ENCODE results near the gene RNASEH2B.

Gene RNASEH2B

DNA sequence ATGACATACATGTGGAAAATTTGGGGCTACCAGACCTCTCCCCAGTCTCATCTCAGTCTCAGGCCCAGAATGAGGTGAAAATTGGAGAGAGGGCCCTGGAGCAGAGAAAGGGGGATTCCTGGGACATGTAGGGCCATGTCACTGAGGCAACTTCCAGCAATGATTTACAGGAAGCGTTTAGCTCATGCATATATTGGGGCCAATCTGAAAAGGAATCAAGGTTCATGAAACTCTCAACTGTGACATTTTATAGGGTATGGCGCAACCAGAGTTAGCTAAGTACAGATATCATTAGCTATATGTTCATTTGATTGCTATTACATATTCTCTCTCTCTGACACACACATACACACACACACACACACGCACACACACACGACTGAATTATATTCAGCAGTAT is 86.3 kb downstream of the RNASEH2B start:
- DNase-seq (ENCODE audit: low read depth in 2 of 2): no peak

DNA sequence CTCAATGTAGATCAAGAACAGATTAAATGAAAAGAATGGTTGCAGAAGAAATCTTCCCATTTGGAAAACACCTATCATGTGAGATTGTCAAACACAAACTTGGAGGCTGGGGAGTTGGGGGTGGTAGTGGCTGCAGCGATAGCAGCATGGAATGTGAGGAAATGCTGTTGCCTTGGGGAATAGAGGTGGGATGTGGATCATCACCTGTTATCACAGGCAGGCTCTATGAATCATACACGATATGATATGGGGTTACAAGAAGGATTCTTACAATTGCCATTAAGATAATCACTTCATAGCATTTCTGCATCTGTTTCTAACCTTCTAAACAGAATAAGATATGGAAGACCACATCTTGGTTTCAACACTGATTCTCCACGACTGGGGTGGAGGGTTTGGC is 88.7 kb downstream of the RNASEH2B start:
- DNase-seq (ENCODE audit: low read depth in 2 of 2): no peak

DNA sequence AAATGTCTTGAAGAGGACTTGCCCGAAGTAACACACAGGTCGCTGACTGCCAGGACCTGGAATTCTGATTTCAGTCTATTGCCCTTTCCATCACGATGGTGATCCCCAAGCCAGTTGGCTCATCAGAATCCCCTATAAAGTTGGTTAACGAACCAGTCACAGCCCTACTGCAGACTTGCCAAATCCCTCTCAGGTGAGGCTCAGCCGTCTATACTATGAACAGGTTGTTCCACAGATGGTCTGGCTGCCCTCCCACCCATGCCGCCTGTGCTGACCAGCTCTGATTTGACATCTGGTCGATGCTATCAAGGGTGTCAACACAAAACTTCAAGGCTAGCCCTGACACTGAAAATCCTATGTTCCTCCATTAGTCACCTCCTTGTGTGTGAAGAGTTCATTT is 90.0 kb downstream of the RNASEH2B start:
- no peak for DNase-seq (ENCODE audit: low read depth in 2 of 2)

GRCh38 chr13:51000061-51000460 is 90.5 kb downstream of the RNASEH2B start:
- DNase-seq (ENCODE audit: low read depth in 2 of 2): no peak

DNA sequence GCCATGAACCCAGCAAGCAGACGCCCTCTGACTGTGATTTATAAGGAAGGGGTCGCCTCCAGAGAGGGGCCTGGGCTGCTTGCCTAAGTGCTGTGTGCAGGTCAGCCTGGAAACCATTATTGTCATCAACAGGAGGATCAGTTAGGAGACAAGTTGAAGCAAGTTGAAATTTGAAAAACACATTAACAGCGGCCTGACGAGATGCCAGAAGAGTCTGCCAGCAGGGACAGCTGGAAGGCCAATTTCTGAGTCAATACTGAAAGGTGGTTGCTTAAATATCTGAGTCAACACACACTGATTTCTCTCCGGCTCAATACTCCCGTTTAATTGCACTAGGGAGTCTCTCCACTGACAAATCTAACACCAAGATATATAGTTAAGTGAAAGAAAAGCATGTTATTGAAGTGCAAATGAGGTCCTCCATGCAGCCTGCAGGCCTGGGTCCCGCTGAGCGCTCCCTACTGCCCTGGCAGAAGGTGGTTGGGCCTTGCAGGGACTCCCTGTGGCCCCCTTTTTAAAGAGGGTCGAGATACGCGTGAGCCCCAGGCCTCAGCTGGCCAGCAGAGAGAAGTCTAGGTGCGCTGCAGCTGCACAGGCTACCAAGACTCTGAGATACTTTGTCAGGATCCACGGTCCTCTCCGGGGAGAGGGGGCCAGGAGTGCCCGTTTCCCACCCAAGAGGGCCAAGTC is 91.1 kb downstream of the RNASEH2B start:
- DNase-seq (ENCODE audit: low read depth in 2 of 2): peak; percentile 23 to 29

DNA sequence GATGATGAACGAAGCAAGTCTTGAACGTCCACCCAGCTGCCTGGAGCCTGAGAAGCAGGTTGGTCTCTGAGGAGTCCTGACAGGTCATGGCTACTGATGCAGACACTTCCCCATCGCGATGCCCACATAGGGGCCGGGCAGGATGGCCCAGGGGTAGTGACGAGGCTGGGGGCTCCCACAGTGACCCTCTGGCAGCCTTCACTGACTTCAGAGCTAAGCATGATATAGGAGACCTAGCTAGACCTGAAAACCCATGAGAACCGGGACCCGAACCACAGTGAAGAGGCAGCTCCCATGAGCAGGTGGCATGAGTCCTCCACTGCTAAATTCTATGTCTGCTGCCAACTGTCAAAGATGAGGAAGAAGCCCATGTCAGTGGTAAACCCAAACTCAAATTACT is 91.7 kb downstream of the RNASEH2B start:
- DNase-seq (ENCODE audit: low read depth in 2 of 2): no peak

DNA sequence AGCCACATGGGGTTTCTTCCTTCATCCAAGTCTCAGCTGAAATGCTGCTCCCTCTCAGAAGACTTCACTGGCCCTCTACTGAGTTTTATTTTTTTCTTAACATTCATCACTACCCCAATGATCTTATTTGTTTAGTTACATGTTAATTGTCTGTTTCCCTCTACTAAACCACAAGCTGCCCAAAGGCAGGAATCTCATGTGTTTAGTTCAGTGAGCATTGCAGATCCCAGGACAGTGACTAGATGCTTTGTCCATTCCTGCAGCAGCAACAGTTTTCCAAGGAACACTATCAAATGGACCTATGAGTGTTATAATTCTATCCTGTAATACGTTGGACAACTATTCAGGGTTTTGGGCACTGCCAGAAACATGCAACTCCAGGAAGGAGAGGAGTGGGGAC is 93.1 kb downstream of the RNASEH2B start:
- no peak for DNase-seq (ENCODE audit: low read depth in 2 of 2)

DNA sequence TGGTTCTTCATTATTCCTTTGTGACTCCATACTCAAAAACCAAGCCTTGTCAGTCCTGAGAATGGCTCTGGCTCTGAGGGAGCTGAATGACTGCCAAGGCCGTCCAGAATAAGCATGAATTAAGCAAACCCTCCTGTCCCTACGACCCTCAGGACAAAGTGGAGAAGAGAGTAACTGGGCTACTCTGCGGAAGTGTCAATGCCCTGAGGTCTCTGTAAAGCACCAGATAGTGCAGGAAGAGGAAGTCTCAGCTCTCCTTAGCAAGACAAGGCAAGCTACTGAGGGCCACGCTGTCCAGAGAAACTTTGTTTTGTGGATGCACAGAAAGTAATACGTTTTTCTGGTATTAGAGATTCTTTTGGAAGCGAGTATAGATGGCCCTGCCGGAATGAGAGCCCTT is 94.1 kb downstream of the RNASEH2B start:
- no peak for DNase-seq (ENCODE audit: low read depth in 2 of 2)

GRCh38 chr13:51004111-51004865 is 94.7 kb downstream of the RNASEH2B start:
- no peak for DNase-seq (ENCODE audit: low read depth in 2 of 2)

DNA sequence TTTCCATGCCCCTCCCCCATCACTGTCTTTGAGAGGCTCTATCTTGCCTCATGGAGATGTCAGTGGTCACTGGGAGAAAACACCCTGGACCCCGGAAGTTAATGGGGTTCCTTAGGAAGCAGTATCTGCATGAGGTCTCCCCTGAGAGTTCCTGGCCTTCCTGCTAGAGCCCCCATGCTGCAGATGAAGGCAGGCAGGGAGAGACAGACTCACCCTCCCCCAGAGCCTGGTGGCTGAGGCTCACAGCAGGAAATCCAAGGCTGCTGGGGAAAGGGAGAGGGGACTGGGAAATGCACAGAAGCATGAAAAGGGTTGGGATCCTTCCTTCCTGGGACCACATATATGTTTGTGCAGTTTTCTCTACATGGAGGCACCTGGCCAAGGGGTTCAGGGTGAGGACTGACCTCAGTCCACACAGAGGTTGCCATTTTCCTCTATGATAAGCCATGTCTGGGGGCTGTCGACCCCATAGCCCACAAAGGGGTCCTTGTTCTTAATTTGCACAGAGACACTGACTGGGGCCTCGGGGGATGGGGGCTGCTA is 95.4 kb downstream of the RNASEH2B start:
- DNase-seq (ENCODE audit: low read depth in 2 of 2): no peak

DNA sequence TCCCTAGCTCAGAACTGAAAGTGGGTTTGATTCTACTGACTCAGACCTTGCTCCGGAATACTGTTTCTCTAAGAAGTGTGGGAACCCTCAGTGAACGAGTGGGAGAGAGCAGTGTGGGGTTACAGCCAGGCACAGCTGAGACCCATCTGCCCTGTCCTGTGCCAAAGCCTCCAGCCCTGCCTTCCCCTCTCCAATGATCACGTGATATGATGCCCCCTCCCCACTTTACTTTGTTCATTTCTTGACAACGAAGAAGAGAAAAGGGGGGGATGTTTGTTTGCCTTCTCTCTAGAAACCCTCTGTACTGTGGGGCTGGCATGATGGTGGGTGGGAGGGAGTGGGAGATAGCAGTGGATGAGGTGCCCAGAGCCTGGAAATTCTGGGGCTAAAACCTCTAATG is 96.0 kb downstream of the RNASEH2B start:
- no peak for DNase-seq (ENCODE audit: low read depth in 2 of 2)

Measured in fibroblast of skin of left quadriceps (primary cell).